ENCODE data around the gene TMEM132D. TPM values are rescaled to one million over a fixed set of nuclear protein-coding genes. Genes with fewer than 3 reads are reported as not detected.

TMEM132D gene
- polyA plus RNA-seq, 4 donors: 0.10 to 0.21 TPM; not detected in 2

DNA sequence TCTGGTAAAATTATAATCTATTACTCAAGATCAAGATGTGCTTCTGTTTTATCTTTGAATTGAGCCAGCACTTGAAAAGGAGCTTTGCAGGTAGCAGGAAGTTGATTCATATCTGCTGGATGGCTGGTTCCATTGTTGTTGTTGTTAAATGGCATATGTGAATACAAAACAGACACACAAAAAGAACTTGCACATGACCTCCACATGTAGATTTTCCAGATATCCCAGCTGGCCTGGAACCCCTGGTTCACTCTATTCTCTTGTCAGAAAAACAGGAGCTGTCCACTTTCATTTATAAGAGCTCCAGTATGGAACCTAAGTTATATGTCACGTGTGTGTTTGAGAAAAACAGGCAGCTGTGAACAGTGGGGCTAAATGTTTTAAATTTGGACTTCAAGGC, 273.9 kb downstream of the TMEM132D start:
- Histone ChIP-seq H3K36me3 (ENCODE audit: control insufficient read depth in 3 of 3, insufficient read depth in 2 of 3, low read depth in 1 of 3, low read length in 3 of 3) (no peaks in the 10 kb centered on the region), H3K27ac (ENCODE audit: low read depth in 1 of 3, low read length in 2 of 3) (no peak overlapping the region), H3K4me1 (ENCODE audit: control insufficient read depth in 3 of 3, insufficient read depth in 2 of 3, low read depth in 1 of 3, low read length in 2 of 3) (no peaks in the 10 kb centered on the region), H3K27me3 (ENCODE audit: control insufficient read depth in 3 of 3, insufficient read depth in 3 of 3, low read length in 3 of 3) (no peaks in the 10 kb centered on the region), H3K4me3 (ENCODE audit: low read depth in 1 of 3, low read length in 3 of 3) (no peak overlapping the region), H3K9me3 (ENCODE audit: control insufficient read depth in 2 of 2, insufficient read depth in 1 of 2, low read depth in 1 of 2, low read length in 1 of 2) (no peaks in the 10 kb centered on the region)
- FAIRE-seq: no peak
- 73 to 91% (median 80%) methylated on average over 1 of the region's 1 CpG for WGBS, 3 donors
- DNase-seq: no peak

DNA sequence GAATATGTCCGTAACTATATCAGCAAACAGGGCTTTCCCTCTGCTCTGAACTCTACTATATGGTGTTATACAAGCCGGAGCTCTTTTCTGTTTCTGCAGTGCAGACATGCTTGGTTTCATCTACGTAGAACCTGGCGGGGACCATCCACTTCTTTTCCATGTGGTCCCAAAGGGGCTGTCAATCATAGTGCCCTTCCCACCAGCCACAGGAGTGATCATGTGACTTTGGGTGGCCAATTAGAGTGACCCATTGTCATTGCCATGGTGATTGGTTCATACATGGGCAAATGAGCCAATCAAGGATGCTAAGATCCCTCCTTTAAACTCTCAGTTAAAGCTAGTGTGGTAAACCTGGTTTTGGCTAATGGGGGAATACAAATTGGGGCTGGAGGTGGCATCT, 281.3 kb downstream of the TMEM132D start:
- FAIRE-seq: no peak
- DNase-seq: no peak
- Histone ChIP-seq H3K27me3 (ENCODE audit: control insufficient read depth in 3 of 3, insufficient read depth in 3 of 3, low read length in 3 of 3) (no peaks in the 10 kb centered on the region), H3K4me1 (ENCODE audit: control insufficient read depth in 3 of 3, insufficient read depth in 2 of 3, low read depth in 1 of 3, low read length in 2 of 3) (no peaks in the 10 kb centered on the region), H3K9me3 (ENCODE audit: control insufficient read depth in 2 of 2, insufficient read depth in 1 of 2, low read depth in 1 of 2, low read length in 1 of 2) (no peaks in the 10 kb centered on the region), H3K4me3 (ENCODE audit: low read depth in 1 of 3, low read length in 3 of 3) (no peak overlapping the region), H3K36me3 (ENCODE audit: control insufficient read depth in 3 of 3, insufficient read depth in 2 of 3, low read depth in 1 of 3, low read length in 3 of 3) (no peaks in the 10 kb centered on the region), H3K27ac (ENCODE audit: low read depth in 1 of 3, low read length in 2 of 3) (no peak overlapping the region)
- WGBS, 3 donors: 92 to 94% (median 93%) methylated on average over 4 of the region's 4 CpGs

DNA sequence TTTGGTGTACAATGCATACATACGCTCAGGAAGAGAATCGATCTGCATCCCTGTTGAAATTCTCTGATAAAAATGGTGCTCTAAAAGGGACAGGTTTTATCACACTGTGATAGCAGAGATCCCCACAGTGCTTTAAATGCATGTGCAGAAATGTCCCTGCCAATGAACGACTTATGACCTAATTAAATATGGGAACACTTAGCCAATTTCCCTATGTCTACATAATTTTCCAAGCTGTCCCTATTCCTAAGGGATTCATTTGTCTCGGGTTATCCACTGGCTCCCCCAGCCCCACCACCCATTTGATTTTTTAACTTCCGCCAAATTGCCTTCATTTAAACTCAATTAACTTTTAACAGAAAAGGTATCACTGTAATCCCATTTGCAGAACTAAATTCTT, 284.6 kb downstream of the TMEM132D start:
- Histone ChIP-seq H3K9me3 (ENCODE audit: control insufficient read depth in 2 of 2, insufficient read depth in 1 of 2, low read depth in 1 of 2, low read length in 1 of 2) (no peaks in the 10 kb centered on the region), H3K4me3 (ENCODE audit: low read depth in 1 of 3, low read length in 3 of 3) (no peak overlapping the region), H3K4me1 (ENCODE audit: control insufficient read depth in 3 of 3, insufficient read depth in 2 of 3, low read depth in 1 of 3, low read length in 2 of 3) (no peaks in the 10 kb centered on the region), H3K27ac (ENCODE audit: low read depth in 1 of 3, low read length in 2 of 3) (no peak overlapping the region), H3K27me3 (ENCODE audit: control insufficient read depth in 3 of 3, insufficient read depth in 3 of 3, low read length in 3 of 3) (peaks cover 0 to 2% (median 0%) of the 10 kb centered on the region in 3 donors), H3K36me3 (ENCODE audit: control insufficient read depth in 3 of 3, insufficient read depth in 2 of 3, low read depth in 1 of 3, low read length in 3 of 3) (no peaks in the 10 kb centered on the region)
- FAIRE-seq (no peak), DNase-seq (no peak)
- WGBS, 3 donors: 43 to 62% (median 52%) methylated on average over 5 of the region's 5 CpGs

DNA sequence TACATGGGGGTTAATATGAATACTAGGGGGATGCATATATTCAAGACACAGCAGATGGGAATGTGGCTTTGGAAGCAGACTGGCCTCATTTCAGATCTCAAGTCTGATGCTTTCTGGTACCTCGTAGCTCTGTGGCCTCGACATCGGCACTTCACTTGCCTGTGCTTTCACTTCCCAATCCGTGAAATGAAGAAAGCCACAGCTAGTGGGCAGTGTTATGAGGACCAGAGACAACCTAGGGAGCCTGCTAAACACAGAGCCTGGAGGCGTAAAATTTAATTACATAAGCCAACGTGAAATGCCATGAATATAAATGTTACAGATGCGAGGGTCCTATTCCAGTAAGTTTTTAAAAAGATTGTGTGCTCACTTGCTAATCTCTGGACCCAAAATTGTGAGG, 286.0 kb downstream of the TMEM132D start:
- no peak for FAIRE-seq
- 81 to 89% (median 88%) methylated on average over 7 of the region's 7 CpGs for WGBS, 3 donors
- no peaks in the 10 kb centered on the region for H3K4me1 ChIP-seq (ENCODE audit: control insufficient read depth in 3 of 3, insufficient read depth in 2 of 3, low read depth in 1 of 3, low read length in 2 of 3)
- no peak for DNase-seq
- H3K36me3 ChIP-seq (ENCODE audit: control insufficient read depth in 3 of 3, insufficient read depth in 2 of 3, low read depth in 1 of 3, low read length in 3 of 3): no peaks in the 10 kb centered on the region
- H3K27me3 ChIP-seq (ENCODE audit: control insufficient read depth in 3 of 3, insufficient read depth in 3 of 3, low read length in 3 of 3): peaks cover 0 to 2% (median 0%) of the 10 kb centered on the region in 3 donors
- no peak overlapping the region for H3K27ac ChIP-seq (ENCODE audit: low read depth in 1 of 3, low read length in 2 of 3)
- peaks cover 0 to 4% of the 10 kb centered on the region in 2 donors for H3K9me3 ChIP-seq (ENCODE audit: control insufficient read depth in 2 of 2, insufficient read depth in 1 of 2, low read depth in 1 of 2, low read length in 1 of 2)
- no peak overlapping the region for H3K4me3 ChIP-seq (ENCODE audit: low read depth in 1 of 3, low read length in 3 of 3)

GRCh38 chr12:129615001-129615400, 288.8 kb downstream of the TMEM132D start:
- Histone ChIP-seq H3K36me3 (ENCODE audit: control insufficient read depth in 3 of 3, insufficient read depth in 2 of 3, low read depth in 1 of 3, low read length in 3 of 3) (no peaks in the 10 kb centered on the region), H3K27me3 (ENCODE audit: control insufficient read depth in 3 of 3, insufficient read depth in 3 of 3, low read length in 3 of 3) (peaks cover 0 to 2% (median 0%) of the 10 kb centered on the region in 3 donors), H3K4me1 (ENCODE audit: control insufficient read depth in 3 of 3, insufficient read depth in 2 of 3, low read depth in 1 of 3, low read length in 2 of 3) (no peaks in the 10 kb centered on the region), H3K4me3 (ENCODE audit: low read depth in 1 of 3, low read length in 3 of 3) (no peak overlapping the region), H3K27ac (ENCODE audit: low read depth in 1 of 3, low read length in 2 of 3) (no peak overlapping the region), H3K9me3 (ENCODE audit: control insufficient read depth in 2 of 2, insufficient read depth in 1 of 2, low read depth in 1 of 2, low read length in 1 of 2) (peaks cover 0 to 4% of the 10 kb centered on the region in 2 donors)
- DNase-seq (no peak), FAIRE-seq (no peak)
- 70 to 76% (median 75%) methylated on average over 5 of the region's 5 CpGs for whole genome bisulfite sequencing, 3 donors

- H3K27ac ChIP-seq (ENCODE audit: low read depth in 1 of 3, low read length in 2 of 3): no peak overlapping the region
- H3K9me3 ChIP-seq (ENCODE audit: control insufficient read depth in 2 of 2, insufficient read depth in 1 of 2, low read depth in 1 of 2, low read length in 1 of 2): peaks cover 0 to 4% of the 10 kb centered on the region in 2 donors
- DNase-seq (no peak), FAIRE-seq (no peak)
- H3K4me1 ChIP-seq (ENCODE audit: control insufficient read depth in 3 of 3, insufficient read depth in 2 of 3, low read depth in 1 of 3, low read length in 2 of 3): no peaks in the 10 kb centered on the region
- H3K36me3 ChIP-seq (ENCODE audit: control insufficient read depth in 3 of 3, insufficient read depth in 2 of 3, low read depth in 1 of 3, low read length in 3 of 3): no peaks in the 10 kb centered on the region
- H3K4me3 ChIP-seq (ENCODE audit: low read depth in 1 of 3, low read length in 3 of 3): no peak overlapping the region
- H3K27me3 ChIP-seq (ENCODE audit: control insufficient read depth in 3 of 3, insufficient read depth in 3 of 3, low read length in 3 of 3): peaks cover 0 to 2% (median 0%) of the 10 kb centered on the region in 3 donors
- 32 to 42% (median 33%) methylated on average over 9 of the region's 9 CpGs for WGBS, 3 donors
Measured at GRCh38 chr12:129614221-129614885, 289.5 kb downstream of the TMEM132D start.

- DNase-seq (no peak), FAIRE-seq (no peak)
- H3K27me3 ChIP-seq (ENCODE audit: control insufficient read depth in 3 of 3, insufficient read depth in 3 of 3, low read length in 3 of 3): peaks cover 0 to 2% (median 0%) of the 10 kb centered on the region in 3 donors
- H3K4me1 ChIP-seq (ENCODE audit: control insufficient read depth in 3 of 3, insufficient read depth in 2 of 3, low read depth in 1 of 3, low read length in 2 of 3): no peaks in the 10 kb centered on the region
- 63 to 84% (median 73%) methylated on average over 9 of the region's 9 CpGs for WGBS, 3 donors
- no peak overlapping the region for H3K4me3 ChIP-seq (ENCODE audit: low read depth in 1 of 3, low read length in 3 of 3)
- peaks cover 0 to 4% of the 10 kb centered on the region in 2 donors for H3K9me3 ChIP-seq (ENCODE audit: control insufficient read depth in 2 of 2, insufficient read depth in 1 of 2, low read depth in 1 of 2, low read length in 1 of 2)
- H3K27ac ChIP-seq (ENCODE audit: low read depth in 1 of 3, low read length in 2 of 3): no peak overlapping the region
- H3K36me3 ChIP-seq (ENCODE audit: control insufficient read depth in 3 of 3, insufficient read depth in 2 of 3, low read depth in 1 of 3, low read length in 3 of 3): no peaks in the 10 kb centered on the region
Measured at GRCh38 chr12:129613314-129613713, 290.5 kb downstream of the TMEM132D start.

DNA sequence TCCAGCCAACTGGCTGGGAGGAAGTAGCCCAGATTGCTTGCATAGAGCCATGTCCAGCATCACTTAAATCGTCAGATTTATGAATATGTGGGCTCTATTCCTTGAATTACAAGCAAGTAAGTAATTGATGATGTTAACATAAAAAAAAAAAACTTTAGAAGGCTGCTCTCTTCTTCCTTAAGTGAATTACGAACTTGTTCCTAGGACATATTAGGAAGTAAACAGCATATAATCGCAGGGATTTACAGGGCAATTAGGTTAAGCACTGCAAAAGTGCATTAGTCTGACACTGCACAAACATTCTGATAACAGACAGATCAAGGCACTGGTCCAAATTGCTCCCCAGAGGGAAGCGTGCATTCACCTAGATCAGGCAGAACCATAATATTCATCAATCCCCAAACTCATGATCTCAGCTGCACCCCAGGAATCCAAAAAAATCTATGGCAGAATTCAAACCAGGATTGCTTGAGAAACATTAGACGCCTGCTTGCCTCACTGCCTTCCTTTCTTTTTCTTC, 293.2 kb downstream of the TMEM132D start:
- Histone ChIP-seq H3K4me1 (ENCODE audit: control insufficient read depth in 3 of 3, insufficient read depth in 2 of 3, low read depth in 1 of 3, low read length in 2 of 3) (no peaks in the 10 kb centered on the region), H3K36me3 (ENCODE audit: control insufficient read depth in 3 of 3, insufficient read depth in 2 of 3, low read depth in 1 of 3, low read length in 3 of 3) (no peaks in the 10 kb centered on the region), H3K9me3 (ENCODE audit: control insufficient read depth in 2 of 2, insufficient read depth in 1 of 2, low read depth in 1 of 2, low read length in 1 of 2) (peaks cover 0 to 4% of the 10 kb centered on the region in 2 donors), H3K27me3 (ENCODE audit: control insufficient read depth in 3 of 3, insufficient read depth in 3 of 3, low read length in 3 of 3) (peaks cover 0 to 2% (median 0%) of the 10 kb centered on the region in 3 donors), H3K4me3 (ENCODE audit: low read depth in 1 of 3, low read length in 3 of 3) (no peak overlapping the region), H3K27ac (ENCODE audit: low read depth in 1 of 3, low read length in 2 of 3) (no peak overlapping the region)
- no peak for FAIRE-seq
- peak in 1 of 2 donors; percentile 4 for DNase-seq
- whole genome bisulfite sequencing, 3 donors: 26 to 42% (median 36%) methylated on average over 5 of the region's 5 CpGs

GRCh38 chr12:129607756-129608155, 296.1 kb downstream of the TMEM132D start:
- Histone ChIP-seq H3K27ac (ENCODE audit: low read depth in 1 of 3, low read length in 2 of 3) (no peak overlapping the region), H3K27me3 (ENCODE audit: control insufficient read depth in 3 of 3, insufficient read depth in 3 of 3, low read length in 3 of 3) (no peaks in the 10 kb centered on the region), H3K36me3 (ENCODE audit: control insufficient read depth in 3 of 3, insufficient read depth in 2 of 3, low read depth in 1 of 3, low read length in 3 of 3) (no peaks in the 10 kb centered on the region), H3K4me3 (ENCODE audit: low read depth in 1 of 3, low read length in 3 of 3) (no peak overlapping the region), H3K4me1 (ENCODE audit: control insufficient read depth in 3 of 3, insufficient read depth in 2 of 3, low read depth in 1 of 3, low read length in 2 of 3) (no peaks in the 10 kb centered on the region), H3K9me3 (ENCODE audit: control insufficient read depth in 2 of 2, insufficient read depth in 1 of 2, low read depth in 1 of 2, low read length in 1 of 2) (no peaks in the 10 kb centered on the region)
- 48 to 81% (median 81%) methylated on average over 5 of the region's 5 CpGs for WGBS, 3 donors
- DNase-seq: no peak
- no peak for FAIRE-seq
